IMR-90 (cell line): ENCODE measurements around the gene USP40. TPM values are rescaled to one million over a fixed set of nuclear protein-coding genes. Genes with fewer than 3 reads are reported as not detected.

Experiments used
- ATAC-seq: fragments of 200-7000 bp; cut with Tn5 transposase; 2 replicates; pipeline ENCODE4 v1.9.1; 2020; ENCODE audit warnings: low read depth, mild to moderate bottlenecking, moderate library complexity
- BruUV-seq: library from RNA; stranded (reverse); fragments of 400-500 nt; replicated peaks from 2 replicates; lab custom pipeline; 2021; lab: Mats Ljungman, UMichigan
- CTCF ChIA-PET: fragments of 300-600 bp; formaldehyde crosslinking; extraction: SDS; loops from one replicate; lab custom pipeline; 2021; ENCODE audit warnings: antibody characterized with exemption; lab: Yijun Ruan, JAX
- POLR2A ChIA-PET: fragments of 300-600 bp; sonication (Branson Sonifier 250); formaldehyde crosslinking; loops from one replicate; lab custom pipeline; 2022; ENCODE audit warnings: antibody characterized with exemption; ENCODE audit not compliant: unreplicated experiment; lab: Charles Lee
- DNase-seq: peaks from one replicate; pipeline ENCODE4 v3.0.0; 2013
- H2AFZ ChIP-seq: replicated peaks from 2 replicates; pipeline ENCODE3; 2013; ENCODE audit warnings: low read length, mild to moderate bottlenecking; ENCODE audit not compliant: poor library complexity
- H2AK5ac ChIP-seq: 2 replicates; pipeline ENCODE4 v1.6.1; 2013; ENCODE audit warnings: low read depth, low read length, inconsistent platforms
- H2AK9ac ChIP-seq: replicated peaks from 2 replicates; pipeline ENCODE3; 2013; ENCODE audit warnings: mild to moderate bottlenecking, low read depth, low read length, moderate library complexity; ENCODE audit not compliant: poor library complexity
- H2BK120ac ChIP-seq: 2 replicates; pipeline ENCODE4 v1.6.1; 2013; ENCODE audit warnings: low read depth, low read length, inconsistent platforms
- H2BK15ac ChIP-seq: 3 replicates; pipeline ENCODE4 v1.6.1; 2013; ENCODE audit warnings: low read depth, low read length, inconsistent platforms
- H2BK20ac ChIP-seq: 2 replicates; pipeline ENCODE4 v1.6.1; 2013; ENCODE audit warnings: low read depth, mild to moderate bottlenecking, inconsistent platforms, low read length, moderate library complexity
- H2BK5ac ChIP-seq: 2 replicates; pipeline ENCODE4 v1.6.1; 2013; ENCODE audit warnings: mild to moderate bottlenecking, low read depth, low read length, inconsistent platforms; ENCODE audit not compliant: poor library complexity, severe bottlenecking
- H3K14ac ChIP-seq: replicated peaks from 2 replicates; pipeline ENCODE4 v1.6.1; 2013; ENCODE audit warnings: low read depth, low read length, inconsistent platforms
- H3K18ac ChIP-seq: 2 replicates; pipeline ENCODE4 v1.6.1; 2013; ENCODE audit warnings: low read depth, low read length, control low read depth
- H3K23ac ChIP-seq: 2 replicates; pipeline ENCODE4 v1.6.1; 2013; ENCODE audit warnings: low read depth, low read length, inconsistent platforms
- H3K27ac ChIP-seq: 2 replicates; pipeline ENCODE4 v1.5.1; 2013; ENCODE audit warnings: mild to moderate bottlenecking, control low read depth, low read length; ENCODE audit not compliant: insufficient read depth
- H3K27me3 ChIP-seq: 2 replicates; pipeline ENCODE4 v1.6.1; 2013; ENCODE audit warnings: low read length; ENCODE audit not compliant: control insufficient read depth, insufficient read depth
- H3K36me3 ChIP-seq: 2 replicates; pipeline ENCODE4 v1.6.1; 2013; ENCODE audit warnings: low read length, mixed read lengths; ENCODE audit not compliant: control insufficient read depth, insufficient read depth
- H3K4ac ChIP-seq: 2 replicates; pipeline ENCODE4 v1.6.1; 2013; ENCODE audit warnings: low read depth, low read length, inconsistent platforms
- H3K4me1 ChIP-seq: 2 replicates; pipeline ENCODE4 v1.6.1; 2013; ENCODE audit warnings: low read length, mixed read lengths; ENCODE audit not compliant: control insufficient read depth, insufficient read depth
- H3K4me2 ChIP-seq: 2 replicates; pipeline ENCODE4 v1.6.1; 2013; ENCODE audit warnings: low read depth, mild to moderate bottlenecking, control low read depth, low read length, moderate library complexity
- H3K4me3 ChIP-seq: 2 replicates; pipeline ENCODE4 v1.5.1; 2013; ENCODE audit warnings: low read depth, mild to moderate bottlenecking, control low read depth, low read length, moderate library complexity; ENCODE audit not compliant: insufficient read depth
- H3K56ac ChIP-seq: 2 replicates; pipeline ENCODE4 v1.6.1; 2013; ENCODE audit warnings: low read length, inconsistent platforms; ENCODE audit not compliant: insufficient read depth; ENCODE audit errors: extremely low read depth
- H3K79me1 ChIP-seq, 2 experiments: 2 replicates each; pipeline ENCODE4 v1.6.1; 2013; ENCODE audit warnings: low read length in 2 of 2, inconsistent platforms in 1 of 2, low read depth in 1 of 2
- H3K9ac ChIP-seq: 2 replicates; pipeline ENCODE4 v1.6.1; 2013; ENCODE audit warnings: low read depth, low read length, control low read depth
- H3K9me1 ChIP-seq: 2 replicates; pipeline ENCODE4 v1.6.1; 2013; ENCODE audit warnings: low read length, inconsistent platforms; ENCODE audit not compliant: insufficient read depth
- H3K9me3 ChIP-seq: 2 replicates; pipeline ENCODE4 v1.6.1; 2013; ENCODE audit warnings: low read length; ENCODE audit not compliant: control insufficient read depth, insufficient read depth
- H4K20me1 ChIP-seq: 2 replicates; pipeline ENCODE4 v1.6.1; 2013; ENCODE audit warnings: low read length, inconsistent platforms; ENCODE audit not compliant: insufficient read depth
- H4K5ac ChIP-seq: 2 replicates; pipeline ENCODE4 v1.6.1; 2013; ENCODE audit warnings: mild to moderate bottlenecking, low read depth, low read length, control low read depth
- H4K8ac ChIP-seq, 2 experiments: 2 replicates each; pipeline ENCODE4 v1.6.1; 2013; ENCODE audit warnings: low read depth in 2 of 2, low read length in 2 of 2, control low read depth in 1 of 2, inconsistent platforms in 1 of 2
- H4K91ac ChIP-seq: 2 replicates; pipeline ENCODE4 v1.6.1; 2013; ENCODE audit warnings: low read depth, low read length, inconsistent platforms; ENCODE audit not compliant: insufficient read depth
- NFE2L2 ChIP-seq: fragments of 150-350 bp; IDR thresholded peaks from 2 replicates; pipeline ENCODE4 v1.6.1; 2016; ENCODE audit warnings: low read depth, mild to moderate bottlenecking, low read length
- WGBS, 2 experiments: methylation state at CpG; one replicate each; pipeline versions ENCODE4 v1.1.5 to v1.1.7; 2013; ENCODE audit warnings: missing lambda C conversion rate in 2 of 2; ENCODE audit not compliant: insufficient read length in 1 of 2; ENCODE audit errors: extremely low coverage in 2 of 2; 5-methylcytosine and 5-hydroxymethylcytosine counted together
- dilution Hi-C: fragments of 300-500 bp; cut with HindIII; formaldehyde crosslinking; loops from one replicate; pipeline ENCODE4 v1.14.3; 2018; ENCODE audit warnings: low sequenced_read_pairs; ENCODE audit not compliant: unreplicated experiment
- in situ Hi-C: fragments of 300-500 bp; cut with MboI; formaldehyde crosslinking; loops from 3 replicates; pipeline ENCODE4 v1.14.3; 2019; ENCODE audit warnings: low sequenced_read_pairs, inconsistent platforms, mixed read lengths
- intact Hi-C: fragments of 100-400 bp; cut with micrococcal nuclease; formaldehyde crosslinking; loops from 2 replicates; pipeline ENCODE4 v1.10.0; 2022
- polyA plus RNA-seq, 3 experiments: library from polyadenylated mRNA; depleted of rRNA; stranded (reverse); fragments of >200 nt; gene quantifications; 2 replicates each; pipeline ENCODE4 v1.2.3, GENCODE V29; 2012; ENCODE audit warnings: low replicate concordance in 1 of 3
- total RNA-seq: library from RNA; depleted of rRNA; stranded (reverse); fragments of >200 nt; gene quantifications from 2 replicates; pipeline ENCODE4 v1.2.3, GENCODE V29; 2012

Gene USP40
- total and polyA plus RNA-seq, 2 of the 4 experiments (the other 2 are of a cell fraction): 30.1 to 30.8 TPM

- POLR2A ChIA-PET: no interaction called here
- Histone ChIP-seq H3K56ac (no peak overlapping the region), H2BK15ac (no peak overlapping the region), H4K20me1 (no peaks in the 10 kb centered on the region), H4K8ac (no peak overlapping the region), H3K23ac (no peak overlapping the region; the same call in 1 of the 2 replicates), H2AK9ac (no peak overlapping the region), H3K4ac (no peak overlapping the region), H3K27ac (no peak overlapping the region), H4K5ac (no peak overlapping the region), H2BK120ac (no peak overlapping the region), H2AK5ac (no peak overlapping the region), H3K4me3 (no peak overlapping the region), H3K9me1 (no peaks in the 10 kb centered on the region), H2BK20ac (no peak overlapping the region), H3K9ac (no peak overlapping the region), H3K27me3 (peaks cover 4% of the 10 kb centered on the region; the same call in 1 of the 2 replicates), H3K9me3 (no peaks in the 10 kb centered on the region), H4K91ac (no peak overlapping the region), H2BK5ac (no peak overlapping the region), H3K14ac (no peak overlapping the region), H3K18ac (no peak overlapping the region), H3K4me1 (no peaks in the 10 kb centered on the region), H3K79me1 (no peaks in the 10 kb centered on the region), H3K4me2 (no peak overlapping the region), H3K36me3 (no peaks in the 10 kb centered on the region), H2AFZ (no peak overlapping the region)
- DNase-seq: no peak
- no peak for ATAC-seq
- no TSS peak for BruUV-seq
- dilution Hi-C loops (no loop called here), intact Hi-C loops (no loop called here), in situ Hi-C loops (no loop called here)
- CTCF ChIA-PET: no interaction called here
- no peak for TF ChIP-seq NFE2L2
- WGBS, 2 experiments: no CpG with 5 or more reads among the region's 4 CpGs
Observed at GRCh38 chr2:233603520-233603919, 36.9 kb upstream of the USP40 start.
